Right renal cortex interstitium (tissue), 3 donors: ENCODE results near the gene HECTD1. TPM values are rescaled to one million over a fixed set of nuclear protein-coding genes. Genes with fewer than 3 reads are reported as not detected.
"Not testable (repeated sequence)": the region's sequence is repeated elsewhere in the genome, so short reads cannot be mapped to it uniquely, and the experiment has no call there.

Experiments used
- DNase-seq, 3 donors: peaks; one replicate each; pipeline ENCODE4 v3.0.0-alpha.2; 2013; ENCODE audit warnings: low read depth in 3 of 3, low spot score in 2 of 3
- polyA plus RNA-seq, 3 donors: library from polyadenylated mRNA; unstranded; fragments of 120-200 nt; gene quantifications; one replicate each; pipeline ENCODE4 v1.2.1, GENCODE V29; 2013; ENCODE audit not compliant: insufficient read length in 3 of 3

HECTD1 gene
- polyA plus RNA-seq, 3 donors = 187 to 204 (median 194) TPM

GRCh38 chr14:31059152-31059924, 148.3 kb downstream of the HECTD1 start:
- DNase-seq = peak in 1 of 3 donors; percentile 7

GRCh38 chr14:31057701-31058364, 149.8 kb downstream of the HECTD1 start:
- no peak for DNase-seq

GRCh38 chr14:31057035-31057434, 150.6 kb downstream of the HECTD1 start:
- DNase-seq = no peak

GRCh38 chr14:31052905-31053586, 154.5 kb downstream of the HECTD1 start:
- DNase-seq = not testable (repeated sequence)

- no peak for DNase-seq
Measured at GRCh38 chr14:31051511-31051910, 156.1 kb downstream of the HECTD1 start.

GRCh38 chr14:31051023-31051422, 156.6 kb downstream of the HECTD1 start:
- no peak for DNase-seq

Other genes with a start within 250 kb of the HECTD1 start
- 10 to 100 TPM; 18.6 to 21.2 (median 20.1) TPM for gene AP4S1, start 182.1 kb downstream of the HECTD1 start, polyA plus RNA-seq
- 10 to 100 TPM; 49.6 to 51.7 (median 51.6) TPM for gene STRN3, start 181.4 kb downstream of the HECTD1 start, polyA plus RNA-seq
- 10 to 100 TPM; 18.5 to 19.0 (median 19.0) TPM for gene HEATR5A, start 212.8 kb upstream of the HECTD1 start, polyA plus RNA-seq
- 10 to 100 TPM; 14.1 to 18.6 (median 16.5) TPM for gene DTD2, start 249.7 kb upstream of the HECTD1 start, polyA plus RNA-seq